NCI-H526 treated with DMSO at 0.1 percent for 48 hours (cell line): ENCODE measurements around the gene GSG1.
"Not testable (repeated sequence)": the region's sequence is repeated elsewhere in the genome, so short reads cannot be mapped to it uniquely, and the experiment has no call there.

Source experiments
- DNase-seq: peaks from one replicate; lab custom pipeline; 2025; lab: John Stamatoyannopoulos, UW

GSG1 gene

GRCh38 chr12:13090054-13090453, 13.4 kb downstream of the GSG1 start:
- DNase-seq: no peak

GRCh38 chr12:13088496-13088895, 15.0 kb downstream of the GSG1 start:
- DNase-seq: no peak

GRCh38 chr12:13087766-13088165, 15.7 kb downstream of the GSG1 start:
- no peak for DNase-seq

GRCh38 chr12:13085968-13086686, 17.3 kb downstream of the GSG1 start:
- no peak for DNase-seq

- no peak for DNase-seq
These were observed 18.4 kb downstream of the GSG1 start for GRCh38 chr12:13084898-13085640.

GRCh38 chr12:13083638-13084037, 19.8 kb downstream of the GSG1 start:
- DNase-seq: not testable (repeated sequence)

- DNase-seq: no peak
These were observed 20.6 kb downstream of the GSG1 start for GRCh38 chr12:13082861-13083260.

- DNase-seq: no peak
These were observed 23.2 kb downstream of the GSG1 start for GRCh38 chr12:13080266-13080665.

GRCh38 chr12:13079440-13079906, 24.0 kb downstream of the GSG1 start:
- no peak for DNase-seq

GRCh38 chr12:13075786-13076570, 27.5 kb downstream of the GSG1 start:
- DNase-seq: no peak

- no peak for DNase-seq
These were observed 28.4 kb downstream of the GSG1 start for GRCh38 chr12:13075118-13075480.

- no peak for DNase-seq
These were observed 28.9 kb downstream of the GSG1 start for GRCh38 chr12:13074396-13075117.

GRCh38 chr12:13073173-13073572, 30.3 kb downstream of the GSG1 start:
- no peak for DNase-seq

GRCh38 chr12:13071305-13072280, 31.9 kb downstream of the GSG1 start:
- no peak for DNase-seq

GRCh38 chr12:13069380-13069779, 34.1 kb downstream of the GSG1 start:
- DNase-seq: no peak

- DNase-seq: no peak
These were observed 36.1 kb downstream of the GSG1 start for GRCh38 chr12:13067322-13067721.

- DNase-seq: no peak
These were observed 37.0 kb downstream of the GSG1 start for GRCh38 chr12:13066459-13066858.

- no peak for DNase-seq
These were observed 37.5 kb downstream of the GSG1 start for GRCh38 chr12:13066014-13066413.

GRCh38 chr12:13062669-13063068, 40.8 kb downstream of the GSG1 start:
- no peak for DNase-seq

- no peak for DNase-seq
These were observed 42.1 kb downstream of the GSG1 start for GRCh38 chr12:13061377-13061776.

GRCh38 chr12:13060581-13060980, 42.9 kb downstream of the GSG1 start:
- DNase-seq: no peak
